Measurements from ENCODE around the gene PNPT1. TPM values are rescaled to one million over a fixed set of nuclear protein-coding genes. Genes with fewer than 3 reads are reported as not detected.
"Not testable (repeated sequence)": the region's sequence is repeated elsewhere in the genome, so short reads cannot be mapped to it uniquely, and the experiment has no call there.

Gene PNPT1
- 30.2 TPM for polyA plus RNA-seq (2012; ENCODE audit: insufficient read depth, insufficient read length)

DNA sequence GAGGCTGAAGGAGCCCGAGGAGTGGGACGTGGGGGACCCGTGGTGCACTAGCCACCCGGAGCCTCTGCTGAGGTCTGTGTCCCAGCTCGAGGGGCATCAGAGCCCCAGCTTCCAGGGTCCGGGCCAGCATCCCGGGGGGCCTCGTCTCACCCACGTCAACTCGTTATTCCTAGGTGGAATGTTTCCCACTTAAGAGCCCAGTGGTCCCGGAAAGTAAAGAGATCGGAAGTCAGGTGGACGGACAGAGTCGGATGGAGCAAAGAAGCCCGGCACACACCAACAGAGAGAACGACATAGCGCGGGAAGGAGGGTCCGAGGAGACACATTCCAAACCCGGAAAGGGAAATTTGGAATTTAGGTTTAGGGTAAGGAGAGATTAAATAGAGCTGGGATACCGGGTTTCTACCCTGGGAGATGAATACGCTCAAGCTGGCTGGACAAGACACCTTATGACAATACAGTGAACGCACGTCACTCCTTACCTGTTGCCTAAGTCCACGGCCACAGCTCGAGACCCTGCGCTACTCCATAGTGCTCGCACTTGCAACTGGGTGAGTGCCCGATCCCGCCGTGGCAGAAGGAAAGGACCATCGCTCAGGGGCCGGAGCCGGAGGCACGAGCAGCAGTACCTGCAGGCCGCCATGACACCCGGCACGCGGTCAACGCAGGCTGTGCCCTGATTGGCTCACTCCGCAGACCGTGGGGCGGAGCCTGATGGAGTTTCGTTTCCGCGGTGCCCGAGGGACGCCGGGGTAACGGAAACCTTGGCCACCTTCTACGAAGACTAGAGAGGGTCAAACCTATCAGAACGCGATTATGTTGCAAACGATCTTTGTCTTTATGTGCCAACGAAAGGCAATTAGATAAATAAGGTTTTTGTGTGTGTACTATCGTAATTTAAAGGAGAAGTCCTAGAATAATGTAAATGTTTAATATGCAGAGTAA lies at the start of gene PNPT1:
PNPT1 (minus strand) TSS at position 664 of the 945 bp plus-strand sequence; CDS start at position 643, 21 bp downstream.
- peak; percentile 95 for DNase-seq (ENCODE audit: low read depth, low spot score)
- peak within 1 kb of the TSS; percentile 100 for H3K4me3 ChIP-seq (ENCODE audit: low read length)

DNA sequence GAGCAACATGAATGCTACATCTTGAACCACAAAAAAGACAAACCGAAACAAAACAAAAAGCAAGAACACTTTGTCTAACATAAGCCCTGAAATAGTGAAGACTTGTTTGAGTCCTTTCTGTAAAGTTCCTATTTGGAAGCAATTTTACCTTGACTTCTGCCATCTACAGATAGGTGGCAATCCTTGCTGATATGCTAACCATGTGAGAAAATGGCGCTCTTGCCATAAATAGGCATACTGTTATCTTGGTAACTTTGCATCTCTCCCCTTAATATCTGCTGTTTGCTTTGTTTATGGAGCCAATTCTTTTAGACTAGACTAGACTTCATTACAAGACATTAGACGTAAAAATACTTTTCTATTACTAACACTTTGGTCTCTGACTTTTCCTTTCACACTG lies 49.4 kb upstream of the PNPT1 start:
- DNase-seq (ENCODE audit: low read depth, low spot score) = no peak
- H3K4me3 ChIP-seq (ENCODE audit: low read length) = no peak overlapping the region

DNA sequence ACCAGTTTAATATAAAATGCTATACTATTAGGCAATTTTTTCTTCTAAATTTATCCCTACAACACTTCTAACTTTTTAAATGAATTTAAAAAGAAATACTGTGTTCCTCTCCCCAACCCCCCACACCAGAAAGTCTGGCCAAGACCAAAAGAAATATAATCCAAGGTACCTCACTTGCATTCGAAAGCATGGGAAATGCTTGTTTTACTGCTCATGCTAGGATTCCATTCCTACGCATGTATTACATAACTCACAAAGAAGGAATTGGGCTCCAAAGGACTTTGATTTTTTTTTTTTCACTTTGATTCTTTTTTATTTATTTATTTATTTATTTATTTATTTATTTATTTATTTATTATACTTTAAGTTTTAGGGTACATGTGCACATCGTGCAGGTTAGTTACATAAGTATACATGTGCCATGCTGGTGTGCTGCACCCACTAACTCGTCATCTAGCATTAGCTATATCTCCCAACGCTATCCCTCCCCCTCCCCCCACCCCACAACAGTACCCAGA lies 42.4 kb upstream of the PNPT1 start:
- DNase-seq (ENCODE audit: low read depth, low spot score); H3K4me3 ChIP-seq (ENCODE audit: low read length): not testable (repeated sequence)

DNA sequence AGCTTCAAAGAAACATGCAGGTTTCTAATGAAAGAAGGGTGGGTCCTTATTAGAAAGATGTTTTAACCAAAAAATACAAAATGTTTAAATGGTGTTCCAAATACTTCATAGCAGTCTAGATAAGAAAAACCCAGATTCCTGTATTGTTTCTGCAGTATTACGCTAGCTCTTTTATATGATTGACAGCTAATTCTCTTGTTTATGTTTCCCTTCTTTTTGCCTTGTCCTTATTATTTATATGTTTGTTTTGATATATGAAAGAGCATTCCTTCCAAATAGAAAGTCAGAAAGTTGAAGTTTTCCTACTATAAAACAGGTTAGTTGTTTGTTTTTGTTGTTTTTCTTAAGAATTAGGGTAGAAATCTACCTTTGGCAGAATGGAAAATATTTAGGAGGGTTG lies 41.1 kb upstream of the PNPT1 start:
- H3K4me3 ChIP-seq (ENCODE audit: low read length) = no peak overlapping the region
- no peak for DNase-seq (ENCODE audit: low read depth, low spot score)

DNA sequence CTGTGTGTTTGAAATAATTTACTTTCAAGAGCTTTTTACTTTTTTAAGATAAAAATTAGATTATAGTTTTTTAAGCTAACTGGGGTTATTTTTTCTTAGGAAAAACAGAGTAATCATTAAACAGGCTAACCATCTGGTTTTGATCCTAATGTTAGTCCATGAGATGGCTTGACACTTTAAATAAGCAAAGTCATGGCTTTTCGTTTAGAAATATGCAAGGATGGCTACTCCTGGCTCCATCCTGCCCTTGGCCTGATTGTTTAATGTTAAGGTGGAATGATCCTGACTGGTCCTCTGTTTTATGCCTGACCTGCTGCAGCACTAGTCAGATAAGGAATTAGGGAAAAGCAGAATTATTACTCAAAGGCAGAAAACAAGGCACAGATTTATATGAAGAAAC lies 39.7 kb upstream of the PNPT1 start:
- H3K4me3 ChIP-seq (ENCODE audit: low read length) = no peak overlapping the region
- no peak for DNase-seq (ENCODE audit: low read depth, low spot score)

DNA sequence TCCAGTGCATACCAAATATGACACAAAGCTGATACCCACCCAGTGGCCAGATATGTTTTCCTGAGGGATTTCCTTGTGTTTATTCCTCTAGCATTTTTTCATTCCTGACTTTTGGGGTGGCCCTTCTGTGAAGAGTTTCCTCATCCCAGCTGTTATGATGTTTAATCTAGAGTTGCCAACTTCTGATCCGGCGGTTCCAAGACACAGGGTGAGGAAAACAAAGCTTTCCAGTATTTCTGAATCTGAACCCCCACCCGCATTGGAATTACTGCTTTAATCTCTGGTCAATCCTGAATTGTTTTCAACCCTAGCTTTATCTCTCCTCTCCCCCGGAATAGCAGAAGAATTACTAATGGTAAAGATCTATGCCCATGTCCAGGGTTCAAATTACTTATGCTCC lies 39.2 kb upstream of the PNPT1 start:
- DNase-seq (ENCODE audit: low read depth, low spot score) = no peak
- H3K4me3 ChIP-seq (ENCODE audit: low read length) = no peak overlapping the region

DNA sequence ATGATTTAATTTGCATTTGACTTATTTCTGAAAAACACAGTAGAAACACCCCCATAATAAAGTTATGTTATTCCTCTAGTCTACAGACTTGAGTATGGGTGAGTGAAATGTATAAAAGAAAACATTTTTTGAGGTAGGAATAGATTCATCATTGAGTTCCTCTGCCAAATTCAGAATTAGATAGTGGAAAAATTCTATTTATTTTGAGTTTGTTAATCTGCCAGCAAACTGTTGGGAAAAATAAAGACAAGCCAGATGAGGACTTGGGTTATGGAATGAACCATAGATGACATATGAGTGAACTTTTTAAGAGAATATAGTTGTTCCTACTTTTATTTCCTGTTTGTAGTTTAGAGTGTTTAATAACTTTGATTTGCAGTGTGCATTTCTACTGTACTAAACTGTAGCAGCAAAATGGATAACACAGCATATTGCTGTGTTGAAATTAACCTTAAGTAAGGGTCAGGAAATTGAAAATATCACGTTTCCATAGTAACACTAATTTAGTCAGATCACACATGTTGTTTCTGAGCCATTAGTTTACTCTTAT lies 35.6 kb upstream of the PNPT1 start:
- DNase-seq (ENCODE audit: low read depth, low spot score) = no peak
- H3K4me3 ChIP-seq (ENCODE audit: low read length) = no peak overlapping the region

DNA sequence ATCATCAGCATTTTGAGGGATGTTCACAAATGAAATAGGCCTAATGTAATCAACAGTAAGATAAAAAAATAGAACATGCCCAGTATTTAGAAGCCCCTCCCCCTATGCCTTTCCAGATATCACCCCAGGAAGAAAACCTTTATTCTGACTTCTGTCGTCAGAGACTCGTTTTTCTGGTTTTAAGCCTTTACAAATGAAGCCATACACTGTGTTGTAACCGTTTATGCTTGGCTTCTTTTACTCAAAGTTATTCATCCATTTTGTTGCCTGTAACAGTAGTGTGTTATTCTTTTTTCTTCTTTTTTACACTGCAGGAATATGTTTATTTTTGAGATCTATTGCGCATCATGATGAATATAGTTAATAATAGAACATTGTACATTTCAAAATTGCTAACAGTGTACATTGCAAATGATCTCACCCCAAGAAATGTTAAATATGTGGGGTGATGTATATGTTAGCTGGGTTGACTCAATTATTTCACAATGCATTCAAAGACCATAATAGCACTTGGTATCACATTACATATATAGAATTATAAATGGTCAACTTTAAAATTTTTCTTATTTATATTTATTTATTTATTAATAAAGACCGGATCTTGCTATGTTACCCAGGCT lies 28.1 kb upstream of the PNPT1 start:
- H3K4me3 ChIP-seq (ENCODE audit: low read length) = no peak overlapping the region
- DNase-seq (ENCODE audit: low read depth, low spot score) = no peak

DNA sequence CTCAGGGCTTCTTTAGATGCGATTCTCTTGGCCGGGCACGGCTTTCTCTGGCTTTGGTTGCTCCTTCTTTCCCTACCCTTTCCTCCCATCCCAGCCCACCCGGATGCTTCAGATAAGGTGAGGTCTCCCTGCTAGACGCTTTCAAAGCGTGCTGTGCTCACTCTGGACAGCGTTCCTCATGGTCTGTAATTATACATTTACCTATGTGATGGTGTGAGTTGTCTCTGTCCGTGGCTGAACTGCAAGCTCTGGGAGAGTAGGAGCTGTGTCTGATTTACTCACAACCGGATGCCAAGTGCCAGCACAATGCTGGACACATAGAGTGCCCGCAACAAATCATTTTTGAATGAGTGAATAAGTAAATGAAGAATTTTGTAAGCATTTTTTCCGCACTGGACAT lies 26.8 kb upstream of the PNPT1 start:
- no peak for DNase-seq (ENCODE audit: low read depth, low spot score)

DNA sequence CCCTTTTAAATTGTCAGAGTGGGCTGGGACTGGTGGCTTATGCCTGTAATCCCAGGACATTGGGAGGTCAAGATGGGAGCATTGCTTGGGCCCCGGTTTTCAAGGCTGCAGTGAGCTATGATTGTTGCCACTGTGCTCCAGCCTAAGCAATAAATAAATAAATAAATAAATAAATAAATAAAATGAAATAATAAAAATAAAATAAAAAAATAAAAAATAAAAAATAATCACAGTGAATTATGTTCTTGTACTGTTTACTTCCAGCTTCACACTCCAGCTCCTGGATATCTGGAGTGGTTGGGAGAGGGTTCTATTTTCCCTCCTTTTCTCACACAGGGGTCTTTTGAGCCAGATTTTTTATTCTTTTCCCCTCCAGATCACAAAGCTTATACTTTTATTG lies 26.2 kb upstream of the PNPT1 start:
- H3K4me3 ChIP-seq (ENCODE audit: low read length) = no peak overlapping the region

More for the DNA sequence above, 26.8 kb upstream of the PNPT1 start:
- no peak overlapping the region for H3K4me3 ChIP-seq (ENCODE audit: low read length)

DNA sequence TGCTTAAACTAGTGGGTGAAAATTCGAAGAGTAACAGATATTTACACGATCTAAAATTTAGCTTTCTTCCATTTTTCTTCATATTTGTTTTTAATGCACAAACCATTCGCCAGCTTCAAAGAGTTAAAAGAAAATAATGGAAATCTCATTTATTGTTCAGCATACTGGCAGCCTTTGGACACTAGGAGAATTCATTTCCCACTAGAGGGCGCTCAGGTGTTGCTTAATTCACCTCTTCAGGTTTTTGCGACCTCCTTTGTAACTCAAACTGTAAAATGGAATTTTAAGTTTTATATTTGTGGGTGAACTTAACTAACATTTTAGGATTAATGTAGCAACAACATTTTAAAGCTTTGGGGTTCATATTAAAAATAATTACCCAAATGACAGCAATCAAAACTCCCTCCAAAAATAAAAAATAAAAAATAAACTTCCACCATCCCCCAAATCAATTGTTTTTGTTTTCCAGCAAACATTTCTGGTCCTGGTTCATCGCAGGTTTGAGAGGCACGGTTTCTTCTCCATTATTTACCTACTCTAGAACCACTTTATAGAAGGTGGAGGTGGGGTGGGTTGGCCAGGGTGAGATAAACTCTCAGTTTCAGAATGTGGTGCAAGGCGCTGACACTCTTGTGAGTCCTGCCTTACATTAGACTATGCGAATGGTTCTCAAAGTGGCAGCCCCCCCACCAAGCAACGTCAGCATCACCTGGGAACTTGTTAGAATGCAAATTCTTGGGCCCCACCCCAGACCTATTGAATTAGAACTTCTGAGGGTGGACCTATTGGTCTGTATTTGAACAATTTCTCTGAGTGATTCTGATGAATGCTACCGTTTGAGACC lies 24.7 kb upstream of the PNPT1 start:
- DNase-seq (ENCODE audit: low read depth, low spot score) = peak; percentile 71

More for the DNA sequence above, 26.2 kb upstream of the PNPT1 start:
- DNase-seq (ENCODE audit: low read depth, low spot score) = no peak

DNA sequence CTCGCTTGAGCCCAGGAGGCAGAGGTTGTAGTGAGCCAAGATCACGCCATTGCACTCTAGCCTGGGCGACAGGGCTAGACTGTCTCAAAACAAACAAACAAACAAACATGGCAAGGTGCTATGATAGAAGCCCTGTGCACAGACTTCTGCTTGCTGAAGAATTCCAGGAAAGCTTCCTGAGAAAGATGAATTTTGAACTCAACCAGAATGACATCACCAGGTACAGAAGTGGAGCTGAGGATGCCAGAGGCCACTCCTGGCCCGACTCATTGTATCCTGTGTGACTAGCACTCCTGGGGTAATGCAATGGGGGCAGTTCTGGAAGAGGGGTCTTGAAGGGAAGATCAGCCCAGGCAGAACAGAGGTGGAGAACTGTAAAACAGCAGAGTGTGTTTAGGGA lies 22.0 kb upstream of the PNPT1 start:
- no peak overlapping the region for H3K4me3 ChIP-seq (ENCODE audit: low read length)
- no peak for DNase-seq (ENCODE audit: low read depth, low spot score)

More for the DNA sequence above, 24.7 kb upstream of the PNPT1 start:
- H3K4me3 ChIP-seq (ENCODE audit: low read length) = no peak overlapping the region

DNA sequence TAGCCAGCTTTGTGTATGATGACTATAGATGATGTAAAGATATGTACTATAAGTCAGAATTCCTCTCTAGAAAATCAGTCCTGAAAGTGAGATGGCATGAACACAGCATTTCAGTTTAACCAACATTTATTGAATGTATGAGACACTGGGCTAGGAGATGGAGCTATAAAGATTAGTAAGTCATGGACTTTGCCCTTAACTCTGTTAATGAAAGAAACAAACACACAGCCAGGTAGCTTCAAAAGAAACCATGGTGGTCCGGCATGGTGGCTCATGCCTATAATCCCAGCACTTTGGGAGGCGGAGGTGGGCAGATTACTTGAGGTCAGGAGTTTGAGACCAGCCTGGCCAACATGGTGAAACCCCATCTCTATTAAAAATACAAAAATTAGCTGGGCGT lies 21.5 kb upstream of the PNPT1 start:
- H3K4me3 ChIP-seq (ENCODE audit: low read length); DNase-seq (ENCODE audit: low read depth, low spot score): not testable (repeated sequence)

DNA sequence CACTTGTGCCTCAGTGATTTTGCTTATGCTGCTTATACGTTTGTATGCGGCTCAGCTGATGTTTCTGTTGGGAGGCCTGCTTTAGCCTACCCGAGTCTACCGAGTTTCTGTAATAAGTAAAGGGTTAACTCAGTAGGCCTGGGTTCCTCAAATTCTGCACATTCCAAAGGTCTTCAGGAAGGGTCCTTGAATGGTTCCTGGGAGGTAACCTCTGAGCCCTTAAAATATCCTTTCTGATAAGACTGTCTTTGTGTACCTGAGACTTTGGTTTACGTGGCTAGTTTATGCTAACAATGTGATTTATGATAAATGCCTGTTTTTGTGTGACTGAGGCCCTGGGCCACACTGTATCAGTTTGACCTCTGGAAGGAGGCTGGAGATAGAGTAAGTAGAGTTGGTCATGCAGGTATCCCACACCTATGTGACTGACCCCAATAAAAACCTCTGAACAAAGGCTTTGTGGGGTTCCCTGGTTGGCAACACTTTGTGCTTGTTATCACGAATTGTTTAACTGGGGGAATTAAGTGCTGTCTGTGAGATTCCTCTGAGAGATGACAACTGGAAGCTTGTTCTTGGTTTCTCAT lies 18.9 kb upstream of the PNPT1 start:
- no peak for DNase-seq (ENCODE audit: low read depth, low spot score)
- no peak overlapping the region for H3K4me3 ChIP-seq (ENCODE audit: low read length)

DNA sequence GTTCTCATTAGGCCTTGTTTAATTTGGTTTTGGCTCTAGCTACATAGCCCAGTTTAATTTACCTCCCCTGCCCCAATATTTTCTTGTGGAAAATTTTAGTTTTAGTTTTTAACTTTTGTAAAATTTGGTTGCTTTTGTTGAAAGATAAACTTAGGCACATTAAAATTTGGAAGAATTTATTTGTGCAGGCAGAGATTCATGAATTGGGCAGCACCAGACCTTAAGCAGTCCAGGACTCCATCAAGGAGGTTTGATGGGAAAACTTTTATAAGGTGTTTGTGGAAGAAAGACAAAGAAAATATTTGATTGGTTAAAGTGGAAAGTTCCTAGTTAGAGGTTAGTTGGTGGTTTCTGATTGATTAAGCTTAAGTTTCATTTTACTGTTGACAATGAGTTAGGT lies 16.4 kb upstream of the PNPT1 start:
- H3K4me3 ChIP-seq (ENCODE audit: low read length) = no peak overlapping the region
- no peak for DNase-seq (ENCODE audit: low read depth, low spot score)

DNA sequence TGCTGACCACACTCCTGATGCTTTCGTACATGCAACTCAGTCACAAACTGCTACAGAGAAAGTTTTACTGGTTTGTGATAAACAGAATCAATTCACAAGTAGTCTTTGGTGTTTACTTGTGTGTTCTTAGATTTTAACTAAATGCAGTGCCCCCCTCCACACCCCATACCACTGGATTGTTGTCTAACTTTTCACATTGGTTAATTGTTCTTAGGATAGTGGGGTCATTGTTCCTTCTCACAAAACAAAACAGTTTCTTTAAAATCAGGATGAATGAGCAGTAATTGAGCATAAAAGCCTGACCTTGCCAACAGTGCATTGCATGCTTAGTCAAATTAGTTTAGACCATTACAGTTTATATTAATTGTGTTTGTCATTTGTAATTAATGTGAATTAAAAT lies 14.1 kb upstream of the PNPT1 start:
- no peak for DNase-seq (ENCODE audit: low read depth, low spot score)
- no peak overlapping the region for H3K4me3 ChIP-seq (ENCODE audit: low read length)

DNA sequence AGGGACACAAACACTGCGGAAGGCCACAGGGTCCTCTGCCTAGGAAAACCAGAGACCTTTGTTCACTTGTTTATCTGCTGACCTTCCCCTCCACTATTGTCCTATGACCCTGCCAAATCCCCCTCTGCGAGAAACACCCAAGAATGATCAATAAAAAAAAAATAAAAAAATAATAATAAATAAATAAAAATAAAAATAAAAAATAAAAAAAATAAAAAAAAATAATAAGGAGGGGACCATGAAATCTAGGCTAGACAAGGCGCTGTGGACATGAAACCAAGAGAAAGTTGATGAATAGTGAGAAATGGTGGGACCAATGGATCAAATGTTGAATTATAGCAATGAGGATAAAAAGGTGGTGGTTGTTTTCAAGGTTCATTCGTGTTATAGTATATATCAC lies 12.6 kb upstream of the PNPT1 start:
- H3K4me3 ChIP-seq (ENCODE audit: low read length); DNase-seq (ENCODE audit: low read depth, low spot score): not testable (repeated sequence)

DNA sequence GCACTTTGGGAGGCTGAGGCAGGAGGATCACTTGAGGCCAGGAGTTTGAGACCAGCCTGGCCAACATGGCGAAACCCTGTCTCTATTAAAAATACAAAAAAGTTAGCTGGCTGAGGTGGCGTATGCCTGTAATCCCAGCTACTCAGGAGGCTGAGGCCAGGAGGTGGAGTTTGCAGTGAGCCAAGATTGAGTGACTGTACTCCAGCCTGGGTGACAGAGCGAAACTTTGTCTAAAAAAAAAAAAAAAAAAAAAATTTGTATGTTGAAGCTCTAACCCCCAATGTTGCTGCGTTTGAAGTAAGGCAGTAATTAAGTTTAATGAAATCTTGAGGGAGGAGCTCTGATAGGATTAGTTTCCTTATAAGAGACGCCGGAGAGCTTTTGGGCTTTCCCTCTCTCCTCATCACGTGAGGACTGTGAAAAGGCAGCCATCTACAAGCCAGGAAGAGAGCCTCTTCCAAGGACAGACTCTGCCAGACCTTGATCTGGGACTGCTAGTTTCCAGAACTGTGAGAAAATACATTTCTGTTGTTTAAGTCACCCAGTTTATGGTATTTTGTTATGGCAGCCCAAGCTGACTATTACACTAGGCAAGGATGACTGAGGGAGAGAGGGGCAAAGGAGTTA lies 11.5 kb upstream of the PNPT1 start:
- DNase-seq (ENCODE audit: low read depth, low spot score) = no peak
- no peak overlapping the region for H3K4me3 ChIP-seq (ENCODE audit: low read length)
